Keratinocyte (primary cell): Measurements from ENCODE around the gene TIMM22. TPM values are rescaled to one million over a fixed set of nuclear protein-coding genes. Genes with fewer than 3 reads are reported as not detected.

Experiments
- DNase-seq: peaks from one replicate; pipeline ENCODE4 v3.0.0-alpha.2; 2011; ENCODE audit warnings: low read depth, missing footprints, low spot score
- FAIRE-seq: peaks from 2 replicates; lab custom pipeline; 2011; peaks lifted over from hg19 to GRCh38; lab: Jason Lieb, UNC
- H2AFZ ChIP-seq: 2 replicates; pipeline ENCODE4 v1.6.0; 2012; ENCODE audit warnings: low read length, control low read depth, inconsistent platforms; ENCODE audit not compliant: control insufficient read depth
- H3K27ac ChIP-seq: 2 replicates; pipeline ENCODE4 v1.5.1; 2011; ENCODE audit warnings: low read length; ENCODE audit not compliant: control insufficient read depth, insufficient read depth
- H3K27me3 ChIP-seq: 3 replicates; pipeline ENCODE4 v1.6.0; 2011; ENCODE audit warnings: low read length; ENCODE audit not compliant: control insufficient read depth, insufficient read depth; ENCODE audit errors: extremely low read depth
- H3K36me3 ChIP-seq, 2 experiments: 2 replicates in 1 of 2; 3 replicates in 1 of 2; pipeline ENCODE4 v1.5.1; 2011; ENCODE audit warnings: low read length in 2 of 2, mild to moderate bottlenecking in 1 of 2; ENCODE audit not compliant: control insufficient read depth in 2 of 2, insufficient read depth in 2 of 2; ENCODE audit errors: extremely low read depth in 1 of 2
- H3K4me1 ChIP-seq: 3 replicates; pipeline ENCODE4 v1.5.1; 2011; ENCODE audit warnings: low read length; ENCODE audit not compliant: control insufficient read depth, insufficient read depth; ENCODE audit errors: extremely low read depth
- H3K4me2 ChIP-seq: 3 replicates; pipeline ENCODE4 v1.6.0; 2011; ENCODE audit warnings: low read depth, low read length; ENCODE audit not compliant: control insufficient read depth, insufficient read depth; ENCODE audit errors: extremely low read depth
- H3K4me3 ChIP-seq, 3 experiments: fragments of 200-600 bp in 1 of 3; sonication (generic) in 1 of 3; 2 replicates in 2 of 3; 3 replicates in 1 of 3; pipeline ENCODE4 v1.5.1; 2011 to 2016; ENCODE audit warnings: low read length in 3 of 3, mild to moderate bottlenecking in 3 of 3, control low read depth in 2 of 3, inconsistent platforms in 1 of 3, low read depth in 1 of 3, mixed read lengths in 1 of 3, mixed run types in 1 of 3, moderate library complexity in 1 of 3; ENCODE audit not compliant: control insufficient read depth in 2 of 3, insufficient read depth in 2 of 3; ENCODE audit errors: extremely low read depth in 1 of 3
- H3K79me2 ChIP-seq: 2 replicates; pipeline ENCODE4 v1.6.0; 2012; ENCODE audit warnings: low read length; ENCODE audit not compliant: control insufficient read depth, insufficient read depth
- H3K9ac ChIP-seq: 3 replicates; pipeline ENCODE4 v1.6.0; 2011; ENCODE audit warnings: low read length; ENCODE audit not compliant: control insufficient read depth, insufficient read depth; ENCODE audit errors: extremely low read depth
- H3K9me1 ChIP-seq: 3 replicates; pipeline ENCODE4 v1.6.0; 2011; ENCODE audit warnings: low read length; ENCODE audit not compliant: control insufficient read depth, insufficient read depth; ENCODE audit errors: extremely low read depth
- H3K9me3 ChIP-seq: 2 replicates; pipeline ENCODE4 v1.5.1; 2012; ENCODE audit warnings: low read depth, low read length; ENCODE audit not compliant: control insufficient read depth
- H4K20me1 ChIP-seq: 3 replicates; pipeline ENCODE4 v1.6.0; 2011; ENCODE audit warnings: low read length; ENCODE audit not compliant: control insufficient read depth, insufficient read depth; ENCODE audit errors: extremely low read depth
- EZH2 ChIP-seq: IDR thresholded peaks from one replicate; pipeline ENCODE4 v1.6.1; 2012; ENCODE audit warnings: inconsistent platforms, mild to moderate bottlenecking, low read length, moderate library complexity
- dilution Hi-C: fragments of 300-500 bp; cut with MboI; formaldehyde crosslinking; loops from one replicate; pipeline ENCODE4 v1.7.0; 2020; ENCODE audit warnings: low sequenced_read_pairs; ENCODE audit not compliant: extremely low pct_ligation_motif_present
- polyA plus RNA-seq, 5 experiments: library from polyadenylated mRNA; depleted of rRNA in 3 of 5; stranded (reverse) in 3 of 5; stranded (forward) in 1 of 5; unstranded in 1 of 5; fragments of >200 nt; gene quantifications; 1 replicate in 1 of 5; 2 replicates in 3 of 5; 3 replicates in 1 of 5; pipeline versions ENCODE4 v1.2.1 to v1.2.3, GENCODE V29; 2011 to 2012; ENCODE audit warnings: missing spikeins in 2 of 5, low read depth in 1 of 5, low replicate concordance in 1 of 5
- TF ChIP-seq, protein P1 (sequence below), 3 experiments: IDR thresholded peaks in 1 of 3; conservative IDR thresholded peaks in 1 of 3; optimal IDR thresholded peaks in 1 of 3; 2 replicates in 2 of 3; 3 replicates in 1 of 3; pipeline versions ENCODE3 to v1.5.1; 2011; ENCODE audit warnings: low read length in 3 of 3, mild to moderate bottlenecking in 3 of 3, moderate library complexity in 2 of 3, control low read depth in 1 of 3, inconsistent platforms in 1 of 3; ENCODE audit not compliant: insufficient read depth in 2 of 3; ENCODE audit errors: extremely low read depth in 1 of 3

The TIMM22 gene
- polyA plus RNA-seq, 1 donor (not counting 4 experiments of a cell fraction or from before 2014, with no cell fraction given), result 14.4 TPM

- H2AFZ ChIP-seq, result no peak overlapping the region
- FAIRE-seq (no peak), DNase-seq (no peak)
- H3K79me2 ChIP-seq, result peaks cover 5% of the 10 kb centered on the region
- H3K36me3 ChIP-seq, result no peaks in the 10 kb centered on the region
- no peaks in the 10 kb centered on the region for H4K20me1 ChIP-seq
- H3K27ac ChIP-seq, result no peak overlapping the region
- H3K9me3 ChIP-seq, result no peaks in the 10 kb centered on the region
- peaks cover 9% of the 10 kb centered on the region for H3K4me1 ChIP-seq
- H3K9ac ChIP-seq, result no peak overlapping the region
- H3K9me1 ChIP-seq, result no peaks in the 10 kb centered on the region
- dilution Hi-C loops, result loop anchor here (25.0 kb wide), 1 partner anchor 197 kb away; the partner anchor contains the start of genes GLOD4 and MRM3
- H3K4me2 ChIP-seq, result no peak overlapping the region
- no peak overlapping the region for H3K4me3 ChIP-seq
- TF ChIP-seq EZH2, result no peak
- TF ChIP-seq, protein P1, sequence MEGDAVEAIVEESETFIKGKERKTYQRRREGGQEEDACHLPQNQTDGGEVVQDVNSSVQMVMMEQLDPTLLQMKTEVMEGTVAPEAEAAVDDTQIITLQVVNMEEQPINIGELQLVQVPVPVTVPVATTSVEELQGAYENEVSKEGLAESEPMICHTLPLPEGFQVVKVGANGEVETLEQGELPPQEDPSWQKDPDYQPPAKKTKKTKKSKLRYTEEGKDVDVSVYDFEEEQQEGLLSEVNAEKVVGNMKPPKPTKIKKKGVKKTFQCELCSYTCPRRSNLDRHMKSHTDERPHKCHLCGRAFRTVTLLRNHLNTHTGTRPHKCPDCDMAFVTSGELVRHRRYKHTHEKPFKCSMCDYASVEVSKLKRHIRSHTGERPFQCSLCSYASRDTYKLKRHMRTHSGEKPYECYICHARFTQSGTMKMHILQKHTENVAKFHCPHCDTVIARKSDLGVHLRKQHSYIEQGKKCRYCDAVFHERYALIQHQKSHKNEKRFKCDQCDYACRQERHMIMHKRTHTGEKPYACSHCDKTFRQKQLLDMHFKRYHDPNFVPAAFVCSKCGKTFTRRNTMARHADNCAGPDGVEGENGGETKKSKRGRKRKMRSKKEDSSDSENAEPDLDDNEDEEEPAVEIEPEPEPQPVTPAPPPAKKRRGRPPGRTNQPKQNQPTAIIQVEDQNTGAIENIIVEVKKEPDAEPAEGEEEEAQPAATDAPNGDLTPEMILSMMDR (optimal IDR thresholded peaks at IDR 0.05 in 1 of 3, IDR thresholded peaks at IDR 0.05 in 1 of 3, conservative IDR thresholded peaks at IDR 0.05 in 1 of 3; ENCODE audit: extremely low read depth in 1 of 3, insufficient read depth in 2 of 3, low read length in 3 of 3), result no peak
- no peaks in the 10 kb centered on the region for H3K27me3 ChIP-seq
Observed at GRCh38 chr17:983921-984320, 13.0 kb upstream of the TIMM22 start.

GRCh38 chr17:986322-986929, 10.5 kb upstream of the TIMM22 start:
- H3K27me3 ChIP-seq, result no peaks in the 10 kb centered on the region
- dilution Hi-C loops, result loop anchor here (25.0 kb wide), 1 partner anchor 199 kb away; the partner anchor contains the start of genes GLOD4 and MRM3
- H3K9ac ChIP-seq, result no peak overlapping the region
- DNase-seq (no peak), FAIRE-seq (no peak)
- no peaks in the 10 kb centered on the region for H3K4me1 ChIP-seq
- no peaks in the 10 kb centered on the region for H4K20me1 ChIP-seq
- no peak overlapping the region for H3K27ac ChIP-seq
- H3K36me3 ChIP-seq, result no peaks in the 10 kb centered on the region
- no peaks in the 10 kb centered on the region for H3K9me1 ChIP-seq
- no peak overlapping the region for H3K4me2 ChIP-seq
- H2AFZ ChIP-seq, result no peak overlapping the region
- no peaks in the 10 kb centered on the region for H3K79me2 ChIP-seq
- H3K9me3 ChIP-seq, result no peaks in the 10 kb centered on the region
- TF ChIP-seq, protein P1 (optimal IDR thresholded peaks at IDR 0.05 in 1 of 3, IDR thresholded peaks at IDR 0.05 in 1 of 3, conservative IDR thresholded peaks at IDR 0.05 in 1 of 3; ENCODE audit: extremely low read depth in 1 of 3, insufficient read depth in 2 of 3, low read length in 3 of 3), result no peak
- TF ChIP-seq EZH2, result no peak
- H3K4me3 ChIP-seq, result no peak overlapping the region
